ENCODE measurements around the gene RASL10B. TPM values are rescaled to one million over a fixed set of nuclear protein-coding genes. Genes with fewer than 3 reads are reported as not detected.

RASL10B gene
- total RNA-seq, 6 experiments from 2014 or later, result 0.31 to 2.8 (median 2.3) TPM

DNA sequence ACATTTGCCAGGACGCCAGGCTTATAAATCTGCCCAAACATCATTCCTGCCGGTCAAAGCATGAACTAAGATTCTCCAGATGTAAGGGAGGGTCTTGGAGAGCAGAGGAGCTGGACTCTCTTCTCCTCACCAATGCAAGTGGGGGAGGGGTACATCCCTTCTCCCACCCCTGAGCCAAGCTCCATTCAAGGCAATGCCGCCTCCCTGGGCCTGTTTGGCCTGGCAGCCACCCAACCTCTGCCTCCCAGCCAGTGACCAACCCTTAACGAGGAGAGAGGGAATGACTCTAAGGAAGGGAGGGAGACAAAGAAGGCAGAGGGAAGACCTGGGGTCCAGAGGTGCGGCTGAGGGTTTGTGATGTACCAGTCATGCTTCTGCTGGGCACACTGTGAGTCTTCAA, 43.1 kb downstream of the RASL10B start:
- TF ChIP-seq, protein P1, sequence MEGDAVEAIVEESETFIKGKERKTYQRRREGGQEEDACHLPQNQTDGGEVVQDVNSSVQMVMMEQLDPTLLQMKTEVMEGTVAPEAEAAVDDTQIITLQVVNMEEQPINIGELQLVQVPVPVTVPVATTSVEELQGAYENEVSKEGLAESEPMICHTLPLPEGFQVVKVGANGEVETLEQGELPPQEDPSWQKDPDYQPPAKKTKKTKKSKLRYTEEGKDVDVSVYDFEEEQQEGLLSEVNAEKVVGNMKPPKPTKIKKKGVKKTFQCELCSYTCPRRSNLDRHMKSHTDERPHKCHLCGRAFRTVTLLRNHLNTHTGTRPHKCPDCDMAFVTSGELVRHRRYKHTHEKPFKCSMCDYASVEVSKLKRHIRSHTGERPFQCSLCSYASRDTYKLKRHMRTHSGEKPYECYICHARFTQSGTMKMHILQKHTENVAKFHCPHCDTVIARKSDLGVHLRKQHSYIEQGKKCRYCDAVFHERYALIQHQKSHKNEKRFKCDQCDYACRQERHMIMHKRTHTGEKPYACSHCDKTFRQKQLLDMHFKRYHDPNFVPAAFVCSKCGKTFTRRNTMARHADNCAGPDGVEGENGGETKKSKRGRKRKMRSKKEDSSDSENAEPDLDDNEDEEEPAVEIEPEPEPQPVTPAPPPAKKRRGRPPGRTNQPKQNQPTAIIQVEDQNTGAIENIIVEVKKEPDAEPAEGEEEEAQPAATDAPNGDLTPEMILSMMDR (IDR thresholded peaks at IDR 0.05), result no peak
- no peak for TF ChIP-seq POLR2A (IDR thresholded peaks at IDR 0.05)
- intact Hi-C loops (cut with DNase I), result no loop called here
- DNase-seq, result no peak
- peaks cover 0 to 11% (median 5%) of the 10 kb centered on the region in 4 donors for H3K4me1 ChIP-seq
- no peaks in the 10 kb centered on the region for H3K27me3 ChIP-seq
- no peak for ATAC-seq
- 51% methylated on average over 3 of the region's 5 CpGs for WGBS (ENCODE audit: insufficient coverage, low coverage, low lambda C conversion rate, missing lambda C conversion rate)
- H3K9me3 ChIP-seq, result no peaks in the 10 kb centered on the region
- H3K36me3 ChIP-seq, result no peaks in the 10 kb centered on the region
- no peak overlapping the region for H3K27ac ChIP-seq
- no peak overlapping the region for H3K4me3 ChIP-seq

GRCh38 chr17:35775039-35775438, 43.6 kb downstream of the RASL10B start:
- no peak overlapping the region for H3K27ac ChIP-seq
- peaks cover 0 to 11% (median 5%) of the 10 kb centered on the region in 4 donors for H3K4me1 ChIP-seq
- no peaks in the 10 kb centered on the region for H3K27me3 ChIP-seq
- intact Hi-C loops (cut with DNase I), result no loop called here
- no peaks in the 10 kb centered on the region for H3K36me3 ChIP-seq
- TF ChIP-seq, protein P1 (IDR thresholded peaks at IDR 0.05), result no peak
- no peak for TF ChIP-seq POLR2A (IDR thresholded peaks at IDR 0.05)
- 67% methylated on average over 4 of the region's 5 CpGs for WGBS (ENCODE audit: insufficient coverage, low coverage, low lambda C conversion rate, missing lambda C conversion rate)
- H3K9me3 ChIP-seq, result no peaks in the 10 kb centered on the region
- ATAC-seq, result no peak
- H3K4me3 ChIP-seq, result no peak overlapping the region
- DNase-seq, result no peak

DNA sequence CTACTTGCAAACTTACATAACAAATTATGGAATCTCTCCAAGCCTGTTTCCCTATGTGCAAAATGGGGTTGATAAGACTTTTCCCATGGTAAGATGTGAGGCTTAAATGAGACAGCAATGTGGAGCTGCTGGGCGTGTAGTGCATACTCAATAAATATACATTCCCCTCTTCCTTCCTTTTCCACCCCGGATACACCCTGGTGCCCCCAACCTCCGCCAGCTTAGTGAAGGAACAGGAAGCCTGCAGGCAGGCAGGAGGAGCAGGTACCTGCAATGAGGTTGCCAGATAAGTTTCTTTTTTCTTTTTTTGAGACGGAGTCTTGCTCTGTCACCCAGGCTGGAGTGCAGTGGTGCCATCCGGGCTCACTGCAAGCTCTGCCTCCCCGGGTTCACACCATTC, 44.1 kb downstream of the RASL10B start:
- H3K9me3 ChIP-seq, result no peaks in the 10 kb centered on the region
- TF ChIP-seq, protein P1 (IDR thresholded peaks at IDR 0.05), result no peak
- TF ChIP-seq POLR2A (IDR thresholded peaks at IDR 0.05), result no peak
- H3K4me1 ChIP-seq, result peaks cover 0 to 11% (median 5%) of the 10 kb centered on the region in 4 donors
- H3K27ac ChIP-seq, result no peak overlapping the region
- no peaks in the 10 kb centered on the region for H3K36me3 ChIP-seq
- no peaks in the 10 kb centered on the region for H3K27me3 ChIP-seq
- WGBS (ENCODE audit: insufficient coverage, low coverage, low lambda C conversion rate, missing lambda C conversion rate), result 67% methylated on average over 6 of the region's 6 CpGs
- DNase-seq (no peak), ATAC-seq (no peak)
- intact Hi-C loops (cut with DNase I), result no loop called here
- H3K4me3 ChIP-seq, result no peak overlapping the region

DNA sequence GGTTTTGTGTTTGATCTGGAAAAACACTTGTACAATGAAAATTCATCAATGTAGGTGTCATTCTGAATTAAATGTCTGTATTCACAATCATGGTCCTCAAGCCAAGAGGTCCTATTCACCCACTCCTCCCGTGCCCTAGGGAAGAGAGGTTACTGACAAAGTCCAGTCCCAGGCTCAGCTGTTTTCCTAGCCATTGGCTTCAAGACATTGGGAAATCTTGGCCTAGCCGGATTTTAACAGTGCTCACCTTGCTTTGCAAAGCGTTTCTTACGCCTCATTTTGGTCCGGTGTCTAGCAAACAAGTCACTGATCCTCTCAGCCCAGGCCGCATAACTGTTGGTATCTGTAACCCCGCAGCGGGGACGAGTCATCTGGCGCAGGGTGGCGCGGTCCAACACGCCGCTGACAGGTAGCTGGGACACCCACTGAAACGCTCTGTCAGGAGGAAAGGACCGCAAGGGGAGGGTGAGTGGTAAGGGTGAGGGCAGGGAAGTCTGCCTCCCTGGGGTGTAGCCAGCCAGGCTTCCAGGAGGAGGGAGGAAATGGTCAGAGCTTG, 47.3 kb downstream of the RASL10B start:
- no peaks in the 10 kb centered on the region for H3K36me3 ChIP-seq
- 82% methylated on average over 13 of the region's 16 CpGs for WGBS (ENCODE audit: insufficient coverage, low coverage, low lambda C conversion rate, missing lambda C conversion rate)
- no peaks in the 10 kb centered on the region for H3K9me3 ChIP-seq
- H3K4me1 ChIP-seq, result peaks cover 0 to 18% (median 9%) of the 10 kb centered on the region in 4 donors
- intact Hi-C loops (cut with DNase I), result no loop called here
- TF ChIP-seq, protein P1 (IDR thresholded peaks at IDR 0.05), result no peak
- no peak for TF ChIP-seq POLR2A (IDR thresholded peaks at IDR 0.05)
- no peak overlapping the region for H3K4me3 ChIP-seq
- no peak for ATAC-seq
- no peaks in the 10 kb centered on the region for H3K27me3 ChIP-seq
- no peak for DNase-seq
- no peak overlapping the region for H3K27ac ChIP-seq
